ENCODE results near the gene TBC1D16. TPM values are rescaled to one million over a fixed set of nuclear protein-coding genes. Genes with fewer than 3 reads are reported as not detected.

The TBC1D16 gene
- total and polyA plus RNA-seq, 2 donors: 15.8 to 21.5 TPM

- Histone ChIP-seq H3K4me1 (ENCODE audit: insufficient read depth) (no peaks in the 10 kb centered on the region), H3K4me3 (ENCODE audit: low read depth, low read length) (no peak overlapping the region), H3K36me3 (ENCODE audit: insufficient read depth) (no peaks in the 10 kb centered on the region), H3K27ac (ENCODE audit: low read depth) (no peak overlapping the region)
- 91% methylated on average over 18 of the region's 18 CpGs for WGBS
- DNase-seq (ENCODE audit: extremely low spot score): no peak
Measured at GRCh38 chr17:80008848-80009247, 26.8 kb downstream of the TBC1D16 start.

- WGBS: 22% methylated on average over 17 of the region's 17 CpGs
- H3K4me3 ChIP-seq (ENCODE audit: low read depth, low read length): no peak overlapping the region
- no peak for DNase-seq (ENCODE audit: extremely low spot score)
- H3K4me1 ChIP-seq (ENCODE audit: insufficient read depth): no peaks in the 10 kb centered on the region
- no peak overlapping the region for H3K27ac ChIP-seq (ENCODE audit: low read depth)
- H3K36me3 ChIP-seq (ENCODE audit: insufficient read depth): no peaks in the 10 kb centered on the region
Measured at GRCh38 chr17:80008383-80008840, 27.3 kb downstream of the TBC1D16 start.

GRCh38 chr17:80007939-80008338 is 27.7 kb downstream of the TBC1D16 start:
- Histone ChIP-seq H3K36me3 (ENCODE audit: insufficient read depth) (no peaks in the 10 kb centered on the region), H3K27ac (ENCODE audit: low read depth) (no peak overlapping the region), H3K4me3 (ENCODE audit: low read depth, low read length) (no peak overlapping the region), H3K4me1 (ENCODE audit: insufficient read depth) (no peaks in the 10 kb centered on the region)
- no peak for DNase-seq (ENCODE audit: extremely low spot score)
- 91% methylated on average over 10 of the region's 10 CpGs for WGBS

DNA sequence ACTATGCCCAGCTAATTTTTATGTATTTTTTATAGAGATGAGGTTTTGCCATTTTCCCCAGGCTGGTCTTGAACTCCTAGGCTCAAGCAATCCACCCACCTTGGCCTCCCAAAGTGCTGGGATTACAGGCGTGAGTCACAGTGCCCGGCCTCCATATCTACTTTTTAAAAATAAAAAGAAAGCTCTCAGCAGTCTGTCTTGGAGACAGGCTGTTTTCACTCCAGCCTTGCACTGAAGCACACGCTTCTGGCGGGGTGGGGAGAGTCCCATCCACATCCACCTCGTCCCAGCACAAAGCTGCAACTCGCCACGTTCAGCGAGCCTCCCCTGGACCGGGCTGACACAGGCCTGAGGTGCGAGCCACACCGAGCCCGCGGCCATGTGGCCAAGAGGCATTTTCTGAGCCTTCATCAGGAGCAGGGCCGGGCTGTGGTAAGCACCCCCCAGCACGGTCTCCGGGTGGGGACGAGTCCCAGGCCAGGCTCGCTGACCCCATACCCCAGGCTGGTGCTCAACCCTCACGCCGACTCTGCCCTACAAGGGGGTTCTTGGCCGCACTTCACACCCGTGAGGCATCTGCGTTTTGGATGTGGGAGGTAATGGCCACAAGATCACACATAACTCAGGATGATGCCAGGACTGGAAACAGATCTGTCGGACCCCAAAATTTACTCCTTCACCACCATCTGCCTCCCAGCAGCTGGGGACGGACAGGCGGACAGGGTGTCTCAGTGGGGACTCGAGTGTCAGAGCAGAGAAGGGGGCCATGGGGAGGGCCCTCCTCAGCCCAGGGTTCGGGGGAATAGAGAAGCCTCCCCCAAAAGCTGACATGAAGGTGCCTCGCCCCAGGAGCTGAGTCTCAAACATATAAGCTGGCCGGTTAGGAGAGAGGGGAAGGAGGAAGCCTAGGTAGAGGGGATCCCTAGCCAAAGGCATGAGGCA is 28.6 kb downstream of the TBC1D16 start:
- no peaks in the 10 kb centered on the region for H3K36me3 ChIP-seq (ENCODE audit: insufficient read depth)

DNA sequence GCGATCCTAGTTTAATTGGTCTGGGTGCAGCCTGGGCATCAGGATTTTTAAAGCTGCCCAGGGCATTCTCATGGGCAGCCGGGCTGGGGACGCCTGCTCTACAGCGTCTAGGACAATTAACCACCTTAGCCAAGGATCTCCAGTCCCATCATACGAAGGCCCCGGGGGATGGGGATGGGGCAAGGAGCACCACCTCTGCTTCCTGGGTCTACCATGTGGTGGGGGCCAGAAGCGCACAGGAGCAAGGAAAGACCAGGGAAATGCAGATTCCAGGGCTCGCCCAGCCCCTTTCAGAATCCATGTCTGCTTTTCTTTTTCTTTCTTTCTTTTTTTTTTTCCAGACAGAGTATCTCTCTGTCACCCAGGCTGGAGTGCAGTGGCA is 29.3 kb downstream of the TBC1D16 start:
- WGBS: 64% methylated on average over 8 of the region's 8 CpGs
- Histone ChIP-seq H3K4me1 (ENCODE audit: insufficient read depth) (no peaks in the 10 kb centered on the region), H3K27ac (ENCODE audit: low read depth) (no peak overlapping the region), H3K36me3 (ENCODE audit: insufficient read depth) (no peaks in the 10 kb centered on the region), H3K4me3 (ENCODE audit: low read depth, low read length) (no peak overlapping the region)
- no peak for DNase-seq (ENCODE audit: extremely low spot score)

More for the DNA sequence above, 28.6 kb downstream of the TBC1D16 start:
- 95% methylated on average over 30 of the region's 30 CpGs for WGBS
- H3K4me3 ChIP-seq (ENCODE audit: low read depth, low read length): no peak overlapping the region
- H3K27ac ChIP-seq (ENCODE audit: low read depth): no peak overlapping the region
- DNase-seq (ENCODE audit: extremely low spot score): no peak
- no peaks in the 10 kb centered on the region for H3K4me1 ChIP-seq (ENCODE audit: insufficient read depth)

DNA sequence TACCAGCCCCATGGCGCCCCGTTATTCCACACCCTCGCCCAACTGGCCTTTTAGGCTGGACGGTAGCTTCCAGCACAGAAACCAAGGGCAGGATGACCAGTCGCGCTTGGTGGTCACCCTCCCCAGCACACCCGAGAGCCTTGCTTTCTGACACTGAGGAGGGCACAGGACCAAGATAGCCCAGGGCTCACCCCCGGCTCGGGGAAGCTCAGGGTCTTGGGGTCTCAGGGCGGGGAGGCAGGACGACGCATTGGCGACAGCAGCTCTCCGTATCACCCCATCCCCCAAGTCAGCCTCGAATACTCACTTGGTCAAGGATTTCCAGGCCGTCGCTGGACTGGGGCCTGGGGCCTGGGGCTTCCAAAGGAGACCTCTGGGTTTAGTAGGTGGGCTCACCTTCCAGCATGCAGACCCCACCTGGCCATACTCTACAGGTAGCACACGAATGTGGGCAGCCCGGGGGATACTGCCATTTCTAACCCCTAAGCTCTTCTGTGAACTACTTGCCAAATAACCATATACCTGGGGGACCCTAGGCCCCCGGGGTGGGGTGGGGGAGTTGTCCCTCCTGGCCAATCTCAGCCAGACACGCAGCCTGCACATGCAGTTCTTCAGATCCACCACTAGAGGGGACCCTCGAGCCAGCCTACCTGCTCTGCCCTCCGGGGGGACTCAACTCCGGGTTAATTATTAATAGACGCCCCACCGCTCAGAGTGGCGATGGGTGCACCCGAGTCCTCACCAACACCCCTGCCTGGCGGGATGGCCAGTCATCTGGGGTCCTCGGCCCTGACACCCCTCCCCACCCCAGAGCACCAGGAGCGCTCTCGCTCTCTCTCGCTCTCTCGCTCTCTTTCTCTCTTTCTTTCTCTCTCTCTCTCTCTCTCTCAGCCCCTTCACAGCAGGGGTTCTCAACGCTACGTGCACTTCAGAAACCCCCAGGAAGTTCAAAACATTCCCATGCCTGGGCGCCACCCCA is 30.0 kb downstream of the TBC1D16 start:
- DNase-seq (ENCODE audit: extremely low spot score): no peak
- Histone ChIP-seq H3K4me3 (ENCODE audit: low read depth, low read length) (no peak overlapping the region), H3K36me3 (ENCODE audit: insufficient read depth) (no peaks in the 10 kb centered on the region), H3K27ac (ENCODE audit: low read depth) (no peak overlapping the region), H3K4me1 (ENCODE audit: insufficient read depth) (no peaks in the 10 kb centered on the region)
- 53% methylated on average over 37 of the region's 37 CpGs for WGBS

DNA sequence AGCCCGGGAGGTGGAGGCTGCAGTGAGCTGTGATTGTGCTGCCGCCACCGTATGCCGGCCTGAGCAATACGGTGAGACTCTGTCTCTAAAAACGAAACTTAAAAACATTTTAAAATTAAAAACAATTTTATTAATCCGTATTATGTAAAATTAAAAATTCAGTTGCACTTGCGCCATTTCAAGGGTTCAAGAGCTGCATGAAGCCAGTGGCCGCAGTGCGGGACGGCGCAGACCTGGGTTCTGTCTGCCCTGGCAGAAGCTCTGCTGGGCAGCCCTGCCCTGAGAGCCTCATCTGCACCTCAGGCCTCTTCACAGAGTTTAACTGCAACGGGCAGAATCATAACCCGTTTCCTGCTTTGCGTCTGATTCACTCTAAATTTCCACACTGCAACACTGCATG is 31.7 kb downstream of the TBC1D16 start:
- no peak overlapping the region for H3K4me3 ChIP-seq (ENCODE audit: low read depth, low read length)
- H3K4me1 ChIP-seq (ENCODE audit: insufficient read depth): no peaks in the 10 kb centered on the region
- WGBS: 91% methylated on average over 15 of the region's 15 CpGs
- no peak overlapping the region for H3K27ac ChIP-seq (ENCODE audit: low read depth)
- no peak for DNase-seq (ENCODE audit: extremely low spot score)
- H3K36me3 ChIP-seq (ENCODE audit: insufficient read depth): no peaks in the 10 kb centered on the region

- Histone ChIP-seq H3K4me1 (ENCODE audit: insufficient read depth) (no peaks in the 10 kb centered on the region), H3K27ac (ENCODE audit: low read depth) (no peak overlapping the region), H3K36me3 (ENCODE audit: insufficient read depth) (no peaks in the 10 kb centered on the region), H3K4me3 (ENCODE audit: low read depth, low read length) (no peak overlapping the region)
- DNase-seq (ENCODE audit: extremely low spot score): no peak
- 96% methylated on average over 30 of the region's 30 CpGs for WGBS
Measured at GRCh38 chr17:80002690-80003490, 32.8 kb downstream of the TBC1D16 start.

DNA sequence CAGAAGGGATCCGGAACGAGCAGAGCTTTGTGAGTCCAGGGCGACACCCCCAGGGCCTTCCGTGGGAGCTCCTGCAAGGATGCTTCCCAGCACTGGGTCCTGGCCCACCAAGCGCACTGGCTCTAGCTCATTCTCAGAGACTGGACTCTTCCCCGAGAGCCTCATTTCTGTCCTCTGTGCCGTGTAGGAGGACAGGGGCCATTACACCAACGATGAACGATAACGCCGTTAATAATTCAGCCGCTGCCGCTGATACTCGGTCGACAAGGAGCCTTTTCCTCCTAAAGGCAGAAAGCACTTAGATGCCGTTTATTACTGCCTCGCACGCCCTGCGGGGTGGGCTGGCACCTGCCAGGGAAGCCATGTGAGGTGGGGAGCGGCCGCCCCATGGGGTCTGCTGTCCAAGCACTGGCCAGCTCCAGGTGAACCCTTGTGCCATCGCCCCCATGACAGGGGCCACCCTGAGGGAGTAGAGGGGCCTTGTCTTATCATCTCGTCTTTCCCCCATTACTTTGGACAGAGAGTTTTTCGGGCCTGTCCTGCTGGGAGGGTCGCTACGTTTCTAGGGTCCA is 33.5 kb downstream of the TBC1D16 start:
- DNase-seq (ENCODE audit: extremely low spot score): no peak
- Histone ChIP-seq H3K4me3 (ENCODE audit: low read depth, low read length) (no peak overlapping the region), H3K36me3 (ENCODE audit: insufficient read depth) (no peaks in the 10 kb centered on the region), H3K27ac (ENCODE audit: low read depth) (no peak overlapping the region), H3K4me1 (ENCODE audit: insufficient read depth) (no peaks in the 10 kb centered on the region)
- WGBS: 96% methylated on average over 26 of the region's 26 CpGs

- Histone ChIP-seq H3K4me1 (ENCODE audit: insufficient read depth) (no peaks in the 10 kb centered on the region), H3K36me3 (ENCODE audit: insufficient read depth) (no peaks in the 10 kb centered on the region), H3K27ac (ENCODE audit: low read depth) (no peak overlapping the region), H3K4me3 (ENCODE audit: low read depth, low read length) (no peak overlapping the region)
- DNase-seq (ENCODE audit: extremely low spot score): no peak
- WGBS: 83% methylated on average over 29 of the region's 29 CpGs
Measured at GRCh38 chr17:80000981-80001775, 34.5 kb downstream of the TBC1D16 start.

- Histone ChIP-seq H3K4me1 (ENCODE audit: insufficient read depth) (no peaks in the 10 kb centered on the region), H3K4me3 (ENCODE audit: low read depth, low read length) (no peak overlapping the region), H3K27ac (ENCODE audit: low read depth) (no peak overlapping the region), H3K36me3 (ENCODE audit: insufficient read depth) (no peaks in the 10 kb centered on the region)
- DNase-seq (ENCODE audit: extremely low spot score): no peak
- 96% methylated on average over 7 of the region's 7 CpGs for WGBS
Measured at GRCh38 chr17:80000136-80000535, 35.5 kb downstream of the TBC1D16 start.

- Histone ChIP-seq H3K4me3 (ENCODE audit: low read depth, low read length) (no peak overlapping the region), H3K4me1 (ENCODE audit: insufficient read depth) (peaks cover 1% of the 10 kb centered on the region), H3K36me3 (ENCODE audit: insufficient read depth) (no peaks in the 10 kb centered on the region), H3K27ac (ENCODE audit: low read depth) (no peak overlapping the region)
- DNase-seq (ENCODE audit: extremely low spot score): no peak
- 76% methylated on average over 15 of the region's 15 CpGs for WGBS
Measured at GRCh38 chr17:79997011-79997660, 38.5 kb downstream of the TBC1D16 start.
